GM18870 (cell line): ENCODE measurements around the gene TECPR2.

Experiments
- ATAC-seq: cut with Tn5 transposase; IDR thresholded peaks from one replicate; pipeline ENCODE4 v1.9.1; 2021; ENCODE audit warnings: moderate library complexity; ENCODE audit not compliant: unreplicated experiment

Gene TECPR2

GRCh38 chr14:102492531-102492910, 129.8 kb downstream of the TECPR2 start:
- ATAC-seq, result no peak

- ATAC-seq, result no peak
Measured at GRCh38 chr14:102493096-102493495, 130.4 kb downstream of the TECPR2 start.

- no peak for ATAC-seq
Measured at GRCh38 chr14:102493585-102493984, 130.8 kb downstream of the TECPR2 start.

- no peak for ATAC-seq
Measured at GRCh38 chr14:102495491-102496330, 133.0 kb downstream of the TECPR2 start.

- ATAC-seq, result no peak
Measured at GRCh38 chr14:102496331-102496691, 133.6 kb downstream of the TECPR2 start.

- no peak for ATAC-seq
Measured at GRCh38 chr14:102496958-102497744, 134.4 kb downstream of the TECPR2 start.

- ATAC-seq, result no peak
Measured at GRCh38 chr14:102497998-102498677, 135.4 kb downstream of the TECPR2 start.

- ATAC-seq, result no peak
Measured at GRCh38 chr14:102498678-102499265, 136.0 kb downstream of the TECPR2 start.

GRCh38 chr14:102499401-102500157, 136.8 kb downstream of the TECPR2 start:
- ATAC-seq, result no peak

- ATAC-seq, result no peak
Measured at GRCh38 chr14:102500158-102500662, 137.5 kb downstream of the TECPR2 start.

GRCh38 chr14:102500713-102501112, 138.0 kb downstream of the TECPR2 start:
- ATAC-seq, result no peak

GRCh38 chr14:102501751-102502315, 139.1 kb downstream of the TECPR2 start:
- no peak for ATAC-seq

GRCh38 chr14:102502571-102502970, 139.8 kb downstream of the TECPR2 start:
- no peak for ATAC-seq

- ATAC-seq, result no peak
Measured at GRCh38 chr14:102503641-102504327, 141.0 kb downstream of the TECPR2 start.

GRCh38 chr14:102504328-102504999, 141.7 kb downstream of the TECPR2 start:
- no peak for ATAC-seq

- ATAC-seq, result no peak
Measured at GRCh38 chr14:102505000-102505619, 142.4 kb downstream of the TECPR2 start.

- ATAC-seq, result no peak
Measured at GRCh38 chr14:102505775-102506625, 143.3 kb downstream of the TECPR2 start.

GRCh38 chr14:102506626-102506925, 143.8 kb downstream of the TECPR2 start:
- no peak for ATAC-seq
